Measurements from ENCODE around the gene TTC9C. TPM values are rescaled to one million over a fixed set of nuclear protein-coding genes. Genes with fewer than 3 reads are reported as not detected.
"Not testable (repeated sequence)": the region's sequence is repeated elsewhere in the genome, so short reads cannot be mapped to it uniquely, and the experiment has no call there.

The TTC9C gene, protein sequence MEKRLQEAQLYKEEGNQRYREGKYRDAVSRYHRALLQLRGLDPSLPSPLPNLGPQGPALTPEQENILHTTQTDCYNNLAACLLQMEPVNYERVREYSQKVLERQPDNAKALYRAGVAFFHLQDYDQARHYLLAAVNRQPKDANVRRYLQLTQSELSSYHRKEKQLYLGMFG
- total RNA-seq = 34.9 and 35.2 TPM in 2 replicates

DNA sequence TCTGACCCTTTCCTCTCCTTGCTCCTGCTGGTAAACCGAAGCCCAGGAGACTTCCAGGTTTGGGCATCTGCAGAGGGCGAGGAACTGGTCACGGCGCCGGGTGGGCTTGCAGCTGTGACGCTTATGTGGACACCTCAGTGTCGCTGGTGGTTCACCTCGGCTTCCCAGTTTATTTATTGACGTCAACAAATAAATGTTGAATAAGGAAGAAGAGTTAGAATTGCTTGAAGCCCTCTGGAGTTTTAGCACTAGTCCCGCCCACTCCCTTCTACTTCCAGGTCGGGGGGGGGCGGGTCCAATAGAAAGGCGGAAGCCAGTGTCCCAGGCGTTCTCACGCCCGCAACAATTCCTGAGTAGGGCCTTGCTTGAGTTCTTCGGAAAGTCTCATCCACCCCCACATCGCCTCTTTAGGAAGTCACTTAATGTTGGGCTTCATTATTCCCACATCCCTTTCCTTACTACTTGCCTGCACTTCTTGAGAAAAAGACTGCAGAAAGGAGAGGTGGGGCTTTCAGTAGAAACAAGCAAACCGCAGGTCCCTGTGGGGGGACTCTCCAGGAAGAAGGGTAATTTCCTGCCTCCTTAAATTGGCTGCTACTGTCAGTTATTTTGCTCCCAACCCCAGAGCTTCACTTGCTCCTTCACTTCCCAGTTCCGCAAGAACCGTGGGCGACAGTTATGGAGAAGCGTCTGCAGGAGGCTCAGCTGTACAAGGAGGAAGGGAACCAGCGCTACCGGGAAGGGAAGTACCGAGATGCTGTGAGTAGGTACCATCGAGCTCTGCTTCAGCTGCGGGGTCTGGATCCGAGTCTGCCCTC lies at the start of gene TTC9C:
TSS of gene TTC9C (plus strand) at position 316 of the 818 bp plus-strand sequence. CDS start at position 679, 363 bp downstream.
- no peak for DNase-seq (ENCODE audit: extremely low read depth, low read depth, low spot score)

DNA sequence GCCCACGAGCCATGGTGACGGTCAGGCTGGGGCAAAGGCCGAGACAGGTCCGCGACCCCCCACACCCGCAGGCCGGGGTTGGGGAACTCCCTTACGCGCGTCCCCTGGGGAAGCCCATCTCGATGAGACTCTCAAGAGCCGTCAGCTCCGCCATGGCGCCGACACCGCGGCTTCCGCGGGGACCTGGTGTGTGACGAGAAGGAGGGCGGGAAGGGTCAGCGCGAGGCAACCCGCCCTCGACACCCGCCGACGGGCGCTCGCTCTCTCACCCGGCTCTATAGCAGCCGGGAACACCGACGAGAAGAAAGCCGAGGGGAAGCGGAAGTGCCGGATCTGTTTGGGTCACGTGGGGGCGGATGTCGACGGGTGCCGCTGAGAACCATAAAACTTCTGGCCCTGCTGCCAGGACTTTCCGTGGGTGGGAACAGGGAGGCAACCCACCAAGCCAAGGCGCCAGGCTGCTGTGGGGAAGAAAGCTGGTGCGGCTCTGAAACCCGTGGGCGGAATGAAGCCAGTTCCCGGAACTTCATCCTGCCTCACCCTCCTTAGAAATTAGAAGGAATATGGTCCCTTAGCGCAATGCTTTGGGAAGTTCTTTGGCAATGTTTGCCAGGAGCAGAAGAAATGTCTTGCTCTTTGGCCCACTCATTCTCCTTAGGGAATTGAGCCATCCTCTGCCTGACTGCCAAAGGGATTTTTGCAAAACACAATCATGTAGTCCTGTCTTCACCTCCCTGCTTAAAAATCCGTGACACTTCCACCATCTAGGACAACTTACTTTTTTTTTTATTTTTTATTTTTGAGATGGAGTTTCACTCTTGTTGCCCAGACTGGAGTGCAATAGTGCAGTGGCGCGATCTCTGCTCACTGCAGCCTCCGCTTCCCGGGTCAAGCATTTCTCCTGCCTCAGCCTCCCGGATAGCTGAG lies 49.3 kb upstream of the TTC9C start, which contains the start of gene UBXN1:
TSS of gene UBXN1 (minus strand) at position 304 of the 927 bp plus-strand sequence. CDS start at position 154, 150 bp downstream.
- no peak for DNase-seq (ENCODE audit: extremely low read depth, low read depth, low spot score)

DNA sequence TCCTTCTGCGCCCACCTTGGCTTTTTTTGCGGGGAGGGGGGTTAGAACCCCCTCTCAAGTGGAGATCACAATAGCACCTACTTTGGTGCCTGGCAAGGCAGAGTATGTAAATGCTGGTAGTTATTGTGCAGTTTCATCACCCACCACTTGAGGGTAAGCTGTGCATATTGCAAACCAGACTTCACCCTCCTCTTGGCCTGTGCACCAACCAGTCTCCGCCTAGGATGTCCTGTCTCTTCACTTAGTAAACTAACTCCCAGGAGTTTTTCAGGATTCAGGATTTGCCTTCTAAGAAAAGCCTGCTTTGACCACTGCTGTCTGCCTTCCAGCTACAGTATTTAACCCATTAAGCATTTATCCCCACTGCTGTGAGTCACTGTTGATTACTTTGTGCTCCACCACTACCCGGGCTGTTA lies 47.5 kb upstream of the TTC9C start:
- no peak for DNase-seq (ENCODE audit: extremely low read depth, low read depth, low spot score)

DNA sequence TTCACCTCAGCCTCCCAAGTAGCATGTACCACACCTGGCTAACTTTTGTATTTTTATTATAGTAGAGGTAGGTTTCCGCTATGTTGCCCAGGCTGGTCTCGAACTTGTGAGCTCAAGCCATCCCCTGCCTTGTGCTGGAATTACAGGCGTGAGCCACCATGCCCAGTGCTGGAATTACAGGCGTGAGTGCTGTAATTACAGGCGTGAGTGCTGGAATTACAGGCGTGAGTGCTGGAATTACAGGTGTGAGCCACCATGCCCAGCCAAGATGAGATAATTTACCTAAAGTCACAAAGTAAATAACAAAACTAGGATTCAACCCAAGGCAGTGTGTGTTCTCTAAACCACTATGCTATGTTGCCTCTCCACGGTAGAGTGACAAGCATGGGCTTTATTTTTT lies 45.8 kb upstream of the TTC9C start:
- no peak for DNase-seq (ENCODE audit: extremely low read depth, low read depth, low spot score)

DNA sequence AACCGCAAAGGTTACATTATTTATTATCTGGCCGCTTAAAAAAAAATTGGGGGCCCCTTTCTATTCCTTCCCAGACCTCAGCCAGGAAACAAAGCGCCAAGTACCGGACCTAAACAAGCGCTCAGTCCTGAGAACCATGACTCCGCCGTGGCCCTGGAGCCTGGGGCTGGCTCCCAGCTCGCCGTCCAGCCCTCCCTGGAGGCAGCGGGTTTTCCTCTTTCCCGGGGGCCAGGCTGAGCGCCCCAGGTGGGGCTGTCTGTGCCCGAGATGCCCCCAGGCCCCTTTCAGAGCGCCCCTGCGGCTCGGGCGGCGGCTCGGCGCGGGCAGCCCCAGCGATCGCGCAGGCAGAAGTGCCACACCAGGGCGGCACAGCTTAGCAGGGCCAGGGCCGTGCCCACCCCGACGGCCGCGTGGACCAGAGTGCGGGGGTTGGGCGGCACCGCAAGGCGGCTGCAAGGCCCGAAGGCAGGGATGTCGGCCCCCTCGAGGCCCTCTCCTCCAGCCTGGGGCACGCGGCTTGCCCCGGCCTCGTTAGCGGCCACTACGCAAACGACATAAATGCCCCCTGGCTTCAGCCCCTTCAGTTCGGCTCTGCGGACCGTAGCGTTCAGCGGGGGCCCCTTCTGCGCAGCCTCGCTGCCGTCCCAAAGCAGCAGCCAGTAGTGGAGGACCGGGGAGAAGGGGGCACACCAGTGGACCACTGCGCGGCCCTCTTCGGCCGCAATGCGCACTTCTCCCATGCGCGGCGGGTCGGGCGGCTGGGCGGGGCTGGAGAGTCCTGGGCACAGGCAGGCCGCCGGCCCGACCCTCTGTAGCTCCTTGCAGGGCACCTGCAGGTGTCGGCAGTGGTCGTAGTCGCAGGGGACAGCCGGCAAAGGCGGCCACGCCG lies 40.5 kb upstream of the TTC9C start:
- no peak for DNase-seq (ENCODE audit: extremely low read depth, low read depth, low spot score)

DNA sequence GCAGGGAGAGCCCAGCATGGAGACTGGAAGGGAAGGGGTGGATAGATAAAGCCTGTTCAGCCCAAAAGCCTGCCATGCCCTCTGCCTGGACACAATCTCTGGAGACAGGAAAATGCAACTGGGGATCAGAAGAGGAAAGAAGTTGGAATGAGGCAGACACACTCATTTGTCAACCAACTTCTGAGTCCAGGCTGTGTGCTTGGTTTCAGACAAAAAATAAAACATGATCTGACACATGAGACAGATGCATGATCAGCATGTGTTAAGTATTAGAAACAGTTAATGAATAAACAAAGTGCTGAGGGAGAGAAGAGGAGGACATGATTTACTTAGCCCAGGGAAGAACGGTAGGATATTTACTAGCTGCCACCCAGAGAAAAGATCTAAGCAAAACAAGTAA lies 39.8 kb upstream of the TTC9C start:
- no peak for DNase-seq (ENCODE audit: extremely low read depth, low read depth, low spot score)

DNA sequence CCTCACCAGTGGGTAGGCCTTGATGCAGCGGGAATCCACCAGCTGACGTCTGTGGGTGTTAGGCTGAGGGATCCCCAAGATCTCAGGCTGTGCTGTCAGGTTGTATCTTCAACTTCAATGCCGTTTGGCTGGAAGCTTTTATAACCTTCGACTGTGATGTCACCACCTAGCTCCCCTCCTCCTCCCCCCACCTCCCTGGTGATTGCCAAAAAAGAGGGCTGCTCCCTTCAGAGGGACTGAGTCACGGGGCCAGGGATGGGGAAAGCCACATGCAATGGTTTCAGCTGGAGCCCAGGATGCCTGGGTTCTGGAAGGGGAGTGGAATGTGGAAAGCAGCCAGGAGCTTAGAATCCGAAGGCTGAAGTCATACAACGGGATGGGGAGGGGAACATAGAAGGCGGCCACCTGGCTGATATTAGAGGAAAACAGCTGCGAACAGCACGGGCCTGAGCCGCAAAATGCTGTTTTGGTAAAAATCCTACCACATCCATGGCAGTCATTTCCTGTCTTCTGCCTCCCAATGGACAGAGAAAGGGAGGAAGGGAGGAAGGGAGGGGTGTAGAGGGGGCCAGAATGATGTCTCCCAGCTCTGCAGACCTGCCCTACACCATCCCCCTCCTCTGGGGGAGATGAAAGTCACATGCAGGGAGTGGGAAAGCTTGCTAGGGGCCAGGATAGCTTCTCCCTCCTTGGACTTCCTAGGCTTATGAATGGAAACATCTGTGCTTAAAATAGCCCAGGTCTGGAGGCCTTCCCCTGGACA lies 38.7 kb upstream of the TTC9C start, which contains the start of gene LRRN4CL:
TSS of gene LRRN4CL (minus strand) at position 110 of the 763 bp plus-strand sequence. CDS start 1,022 bp downstream, outside the sequence.
- no peak for DNase-seq (ENCODE audit: extremely low read depth, low read depth, low spot score)

DNA sequence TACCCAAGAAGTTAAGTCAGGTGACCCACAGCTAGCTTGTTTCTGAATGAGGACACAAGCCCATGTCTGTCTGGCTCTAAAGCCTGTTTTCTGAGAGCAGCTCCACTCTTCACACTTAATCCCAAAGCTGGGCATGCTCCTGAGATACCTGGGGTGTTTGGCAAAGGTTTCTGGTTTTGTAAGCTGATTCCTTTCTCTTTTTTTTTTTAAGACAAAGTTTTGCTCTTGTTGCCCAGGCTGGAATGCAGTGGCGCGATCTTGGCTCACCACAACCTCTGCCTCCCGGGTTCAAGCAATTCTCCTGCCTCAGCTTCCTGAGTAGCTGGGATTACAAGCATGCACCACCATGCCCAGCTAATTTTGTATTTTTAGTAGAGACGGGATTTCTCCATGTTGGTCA lies 34.7 kb upstream of the TTC9C start:
- DNase-seq (ENCODE audit: extremely low read depth, low read depth, low spot score) = not testable (repeated sequence)

DNA sequence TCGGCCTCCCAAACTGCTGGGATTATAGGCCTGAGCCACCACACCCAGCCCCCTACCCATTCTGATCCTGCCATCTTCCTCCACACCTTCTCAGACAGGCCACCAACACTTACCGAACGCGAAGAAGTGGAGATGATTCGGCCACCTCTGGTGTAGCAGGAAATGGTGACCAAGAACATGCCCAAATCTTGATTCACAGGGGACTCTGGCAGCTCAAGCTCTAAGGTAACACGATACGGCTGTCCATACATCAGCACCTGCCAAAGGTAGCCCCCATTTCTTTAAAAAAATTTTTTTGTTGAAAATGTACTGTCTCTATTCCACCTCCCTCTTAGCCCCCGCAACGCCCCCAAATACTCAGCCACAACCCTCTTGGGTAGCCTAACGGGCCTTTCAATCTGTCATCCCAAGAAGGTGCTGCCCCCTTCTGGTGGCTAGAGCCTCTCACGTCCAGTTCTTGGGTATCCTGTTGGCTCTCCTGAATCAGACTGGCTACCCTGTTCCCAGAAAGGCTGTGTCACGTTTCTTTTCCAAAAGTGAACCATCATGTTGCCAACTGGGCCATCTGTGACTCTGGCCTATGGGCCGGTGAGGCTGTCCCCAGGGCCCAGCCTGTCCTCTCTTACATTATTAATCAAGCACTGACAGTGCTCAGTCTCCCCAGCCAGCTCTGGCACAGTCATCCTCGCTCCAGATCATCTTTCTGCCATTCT lies 33.7 kb upstream of the TTC9C start:
- no peak for DNase-seq (ENCODE audit: extremely low read depth, low read depth, low spot score)

DNA sequence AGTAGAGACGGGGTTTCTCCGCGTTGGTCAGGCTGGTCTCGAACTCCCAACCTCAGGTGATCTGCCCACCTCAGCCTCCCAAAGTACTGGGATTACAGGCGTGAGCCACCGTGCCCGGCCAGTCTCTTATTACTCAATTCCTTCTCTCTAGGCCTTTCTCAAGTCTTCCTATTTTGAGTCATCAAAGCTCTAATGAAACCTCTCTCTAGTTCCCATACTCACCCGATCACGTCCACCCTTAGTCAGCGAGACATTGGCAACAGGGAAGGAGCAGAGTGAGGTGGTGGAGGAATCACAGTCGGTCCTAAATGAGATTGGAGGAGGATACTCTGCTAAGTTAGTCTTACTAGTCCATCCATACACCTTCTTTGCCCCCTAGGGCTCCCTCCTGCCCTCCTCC lies 26.0 kb upstream of the TTC9C start:
- DNase-seq (ENCODE audit: extremely low read depth, low read depth, low spot score) = no peak

DNA sequence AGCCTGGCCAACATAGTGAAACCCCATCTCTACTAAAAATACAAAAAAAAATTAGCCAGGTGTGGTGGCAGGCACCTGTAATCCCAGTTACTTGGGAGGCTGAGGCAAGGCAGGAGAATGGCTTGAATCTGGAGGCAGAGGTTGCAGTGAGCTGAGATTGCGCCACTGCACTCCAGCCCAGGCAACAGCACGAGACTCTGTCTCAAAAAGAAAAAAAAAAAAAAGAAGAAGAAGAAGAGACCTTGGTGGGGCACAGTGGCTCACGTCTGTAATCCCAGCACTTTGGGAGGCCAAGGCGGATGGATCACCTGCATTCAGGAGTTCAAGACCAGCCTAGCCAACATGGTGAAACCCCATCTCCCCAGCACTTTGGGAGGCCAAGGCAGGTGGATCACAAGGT lies 24.4 kb upstream of the TTC9C start:
- not testable (repeated sequence) for DNase-seq (ENCODE audit: extremely low read depth, low read depth, low spot score)

DNA sequence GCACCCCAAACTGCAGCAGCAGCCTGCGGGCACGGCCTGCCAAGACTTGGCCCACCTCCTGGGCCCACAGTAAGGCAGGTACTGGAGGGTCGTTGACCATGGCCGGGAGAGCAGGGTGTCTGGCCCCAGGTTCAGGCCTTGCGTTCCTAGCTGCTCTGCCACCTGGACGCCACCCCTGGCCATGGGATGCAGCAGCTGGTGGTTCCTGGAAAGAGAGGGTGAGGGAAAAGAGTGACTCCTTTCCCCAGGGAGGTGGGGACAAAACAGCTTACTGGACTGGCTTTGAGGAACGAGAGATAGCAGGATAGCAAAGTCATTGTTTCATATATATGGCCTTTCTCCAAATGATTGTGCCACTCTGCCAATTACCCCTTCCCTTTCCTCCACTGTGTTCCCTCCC lies 22.9 kb upstream of the TTC9C start:
- no peak for DNase-seq (ENCODE audit: extremely low read depth, low read depth, low spot score)

DNA sequence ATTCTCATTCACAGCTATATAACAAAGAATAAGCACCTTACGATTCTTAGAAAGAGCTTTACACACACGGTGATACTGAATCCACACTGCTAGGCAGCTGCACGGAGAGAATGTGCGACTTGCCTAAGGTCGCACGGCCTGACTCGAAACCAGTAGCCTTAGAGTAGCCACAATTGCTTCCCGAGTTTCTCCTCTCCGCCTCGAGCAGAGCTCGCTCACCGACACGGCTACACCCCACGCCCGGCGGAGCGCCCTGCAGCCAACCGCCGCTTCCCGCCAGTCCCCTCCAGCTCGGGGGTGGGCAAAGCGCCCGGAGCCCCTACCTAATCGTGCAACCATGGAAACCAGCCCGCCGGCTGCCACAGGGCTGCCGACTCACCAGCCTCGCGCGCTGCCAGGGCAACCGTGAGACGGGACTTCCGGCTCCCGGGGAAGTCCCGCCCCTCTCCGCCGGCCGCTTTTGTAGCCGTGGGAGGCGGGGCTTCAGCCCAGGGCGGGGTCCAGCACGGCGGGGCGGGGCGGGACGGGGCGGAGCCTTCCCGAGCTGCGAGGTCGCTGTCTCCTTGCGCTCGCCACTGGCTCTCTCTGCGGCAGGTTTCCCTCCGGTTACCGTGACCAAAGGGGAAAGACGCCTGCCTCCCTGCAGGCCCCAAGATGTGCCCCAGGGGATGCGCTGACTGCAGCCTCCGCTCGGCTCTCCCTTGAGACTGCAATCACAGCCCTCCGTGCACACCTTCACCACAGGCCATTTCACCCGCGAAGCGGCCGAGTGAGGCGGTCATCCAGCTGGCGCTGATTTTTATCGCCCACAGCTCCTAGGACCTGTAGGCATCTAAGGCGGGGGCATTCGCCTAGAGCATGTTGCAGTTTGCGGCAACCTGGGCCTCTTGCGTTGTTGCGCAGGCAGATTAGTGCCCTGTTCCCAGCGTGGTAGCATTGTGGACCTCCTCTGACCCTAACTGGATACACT lies 22.1 kb upstream of the TTC9C start:
- DNase-seq (ENCODE audit: extremely low read depth, low read depth, low spot score) = no peak

DNA sequence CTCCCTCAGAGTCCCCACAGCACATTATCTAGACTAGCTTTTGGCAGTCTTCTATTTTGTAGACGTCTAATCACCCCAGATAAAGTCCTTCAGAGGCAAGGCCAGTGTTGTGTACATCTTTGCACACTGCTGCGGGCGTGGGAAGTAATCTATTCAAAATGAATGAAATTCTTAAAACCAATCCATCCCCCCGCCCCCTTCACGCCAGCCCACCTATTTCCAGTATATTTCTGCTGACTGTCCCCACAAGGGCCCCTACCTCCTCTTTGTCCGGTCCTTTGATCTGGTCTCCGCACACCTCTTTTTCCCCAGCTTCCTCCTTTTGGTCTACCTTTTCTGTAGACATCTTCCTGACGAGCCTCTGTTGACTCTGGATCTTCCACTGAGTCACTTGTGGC lies 21.4 kb upstream of the TTC9C start:
- DNase-seq (ENCODE audit: extremely low read depth, low read depth, low spot score) = no peak

DNA sequence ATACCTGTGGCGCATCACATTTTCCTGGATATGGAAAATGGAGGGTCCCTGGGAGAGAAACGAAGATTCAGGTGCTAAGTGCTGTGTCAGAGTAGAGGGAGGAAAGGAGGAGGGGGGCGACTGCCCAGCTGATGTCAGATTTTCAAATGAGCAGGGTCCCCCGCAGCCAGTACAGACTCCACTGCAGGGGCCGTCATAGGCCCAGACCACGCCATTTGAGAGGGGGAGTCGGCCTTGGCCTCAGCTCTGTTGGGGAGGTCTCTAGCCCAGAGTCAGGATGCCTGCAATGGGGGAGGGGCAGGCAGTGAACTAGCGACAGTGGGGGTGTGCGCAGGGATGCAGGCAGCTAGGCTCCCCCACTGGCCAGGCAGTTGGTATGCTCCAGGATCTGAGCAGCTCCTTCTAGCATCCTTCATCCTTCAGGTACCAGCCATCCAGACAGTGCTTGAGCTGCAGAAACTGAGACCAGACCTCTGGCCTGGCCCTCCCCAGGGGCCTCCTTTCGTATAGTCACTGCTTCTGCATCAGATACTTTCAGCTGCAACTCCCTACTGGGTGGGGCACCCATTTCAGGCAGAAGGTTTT lies 20.9 kb upstream of the TTC9C start, which contains the start of the genes BSCL2 and GNG3:
TSS of gene BSCL2 (minus strand) at position 148 of the 585 bp plus-strand sequence. CDS start 229 bp downstream, outside the sequence.
TSS of gene GNG3 (plus strand) at position 400 of the 585 bp plus-strand sequence. CDS start 620 bp downstream, outside the sequence.
- DNase-seq (ENCODE audit: extremely low read depth, low read depth, low spot score) = no peak

DNA sequence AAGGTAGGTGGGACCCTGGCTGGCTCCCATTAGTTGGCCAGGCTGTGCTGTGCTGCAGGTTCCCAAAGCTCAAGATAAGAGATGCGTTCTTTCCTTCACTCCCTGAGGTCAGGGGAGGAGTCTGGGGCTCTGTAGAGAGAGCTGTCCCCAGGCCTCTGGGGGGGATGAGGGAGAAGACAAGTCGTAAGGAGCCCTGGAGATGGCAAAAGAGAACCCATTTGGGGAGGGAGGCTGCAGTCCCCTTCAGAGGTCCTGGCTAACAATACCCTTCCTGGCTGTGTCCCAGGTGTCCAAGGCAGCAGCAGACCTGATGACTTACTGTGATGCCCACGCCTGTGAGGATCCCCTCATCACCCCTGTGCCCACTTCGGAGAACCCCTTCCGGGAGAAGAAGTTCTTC lies 19.9 kb upstream of the TTC9C start:
- no peak for DNase-seq (ENCODE audit: extremely low read depth, low read depth, low spot score)

DNA sequence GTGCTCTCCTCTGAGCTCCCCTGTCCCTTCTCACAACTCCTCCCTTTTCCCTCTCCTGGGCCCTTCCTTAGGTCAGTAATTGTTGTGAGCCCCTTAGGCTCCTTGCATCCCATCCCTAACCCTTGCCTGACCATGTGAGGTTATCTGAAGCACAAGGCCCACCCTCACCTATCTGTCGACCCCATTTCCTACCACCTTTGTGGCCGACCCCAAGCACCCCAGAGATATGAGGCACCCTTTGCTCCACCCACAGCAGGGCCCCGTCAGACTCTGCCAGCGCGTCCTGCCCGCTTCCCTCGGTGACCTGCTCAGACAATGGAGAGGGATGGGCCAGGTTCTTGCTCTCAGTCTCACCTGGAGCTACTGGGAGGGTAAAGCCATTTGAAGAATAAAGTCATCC lies 19.5 kb upstream of the TTC9C start:
- no peak for DNase-seq (ENCODE audit: extremely low read depth, low read depth, low spot score)
